K562 (cell line): ENCODE results near the gene RPP25. TPM values are rescaled to one million over a fixed set of nuclear protein-coding genes. Genes with fewer than 3 reads are reported as not detected.
A peak's percentile ranks its signal among the peaks of the same experiment; 100 is the strongest.

Experiments
- CSDE1 ChIP-seq, 2 experiments: fragments of 450-650 bp; IDR thresholded peaks; 2 replicates each; pipeline ENCODE4 v1.6.1; 2016; ENCODE audit warnings: mild to moderate bottlenecking in 1 of 2
- DACH1 ChIP-seq: fragments of 450-650 bp; IDR thresholded peaks from 2 replicates; pipeline ENCODE4 v1.6.1; 2018; ENCODE audit not compliant: partially characterized antibody
- KDM2B ChIP-seq: fragments of 250-450 bp; sonication (Bioruptor Pico); IDR thresholded peaks from 2 replicates; pipeline ENCODE4 v1.8.0; 2021; ENCODE audit warnings: mild to moderate bottlenecking, moderate library complexity
- MTA2 ChIP-seq: fragments of 450-650 bp; IDR thresholded peaks from 2 replicates; pipeline ENCODE4 v1.6.1; 2016; ENCODE audit warnings: low read depth
- ZNF124 ChIP-seq: sonication (generic); formaldehyde crosslinking; IDR thresholded peaks from 2 replicates; pipeline ENCODE4 v1.8.1; 2022; ENCODE audit warnings: missing genetic modification reagents
- ZNF354B ChIP-seq: fragments of 250-450 bp; sonication (Bioruptor Pico); IDR thresholded peaks from 2 replicates; pipeline ENCODE4 v1.4.0; 2020
- polyA plus RNA-seq, 8 experiments: library from polyadenylated mRNA; depleted of rRNA in 4 of 8; stranded (reverse) in 5 of 8; unstranded in 3 of 8; fragments of >200 nt; fragmentation: Nextera tagmentation in 2 of 8; fragmentation: Illumina TruSeq in 1 of 8; extraction: Ambion mirVana in 2 of 8; extraction: Trizol in 1 of 8; gene quantifications; 2 replicates each; pipeline versions ENCODE4 v1.2.1 to v1.2.3, GENCODE V29; 2011 to 2014; ENCODE audit warnings: inconsistent platforms in 1 of 8, missing spikeins in 1 of 8
- total RNA-seq, 7 experiments: library from RNA; depleted of rRNA in 6 of 7; stranded (reverse); fragments of >200 nt in 6 of 7; fragmentation: Illumina TruSeq in 2 of 7; extraction: Trizol in 2 of 7; gene quantifications; 2 replicates each; pipeline versions ENCODE4 v1.2.1 to v1.2.3, GENCODE V29; 2011 to 2021; ENCODE audit warnings: low replicate concordance in 1 of 7
- TF ChIP-seq, protein P1 (sequence below), 2 experiments: fragments of 450-650 bp; formaldehyde crosslinking in 1 of 2; IDR thresholded peaks; 2 replicates each; pipeline versions ENCODE4 v1.4.0 to v1.6.1; 2014 to 2020; ENCODE audit warnings: mild to moderate bottlenecking in 2 of 2, borderline replicate concordance in 1 of 2, low read depth in 1 of 2
- TF ChIP-seq, protein P2 (sequence below): sonication (generic); formaldehyde crosslinking; IDR thresholded peaks from 2 replicates; pipeline ENCODE4 v1.8.0; 2023; ENCODE audit warnings: mild to moderate bottlenecking, missing genetic modification reagents
- TF ChIP-seq, protein P3 (sequence below): fragments of 250-450 bp; sonication (Bioruptor Pico); IDR thresholded peaks from 2 replicates; pipeline ENCODE4 v1.5.0; 2021; ENCODE audit warnings: mild to moderate bottlenecking, borderline replicate concordance
- TF ChIP-seq, protein P4 (sequence below): fragments of 450-650 bp; formaldehyde crosslinking; IDR thresholded peaks from 2 replicates; pipeline ENCODE4 v1.4.0; 2020; ENCODE audit warnings: mild to moderate bottlenecking, moderate library complexity

Gene RPP25
- total and polyA plus RNA-seq, 9 of the 15 experiments (the other 6 are each of a cell fraction or from before 2014, with no cell fraction given), result 1.1 to 12.3 (median 5.6) TPM

DNA sequence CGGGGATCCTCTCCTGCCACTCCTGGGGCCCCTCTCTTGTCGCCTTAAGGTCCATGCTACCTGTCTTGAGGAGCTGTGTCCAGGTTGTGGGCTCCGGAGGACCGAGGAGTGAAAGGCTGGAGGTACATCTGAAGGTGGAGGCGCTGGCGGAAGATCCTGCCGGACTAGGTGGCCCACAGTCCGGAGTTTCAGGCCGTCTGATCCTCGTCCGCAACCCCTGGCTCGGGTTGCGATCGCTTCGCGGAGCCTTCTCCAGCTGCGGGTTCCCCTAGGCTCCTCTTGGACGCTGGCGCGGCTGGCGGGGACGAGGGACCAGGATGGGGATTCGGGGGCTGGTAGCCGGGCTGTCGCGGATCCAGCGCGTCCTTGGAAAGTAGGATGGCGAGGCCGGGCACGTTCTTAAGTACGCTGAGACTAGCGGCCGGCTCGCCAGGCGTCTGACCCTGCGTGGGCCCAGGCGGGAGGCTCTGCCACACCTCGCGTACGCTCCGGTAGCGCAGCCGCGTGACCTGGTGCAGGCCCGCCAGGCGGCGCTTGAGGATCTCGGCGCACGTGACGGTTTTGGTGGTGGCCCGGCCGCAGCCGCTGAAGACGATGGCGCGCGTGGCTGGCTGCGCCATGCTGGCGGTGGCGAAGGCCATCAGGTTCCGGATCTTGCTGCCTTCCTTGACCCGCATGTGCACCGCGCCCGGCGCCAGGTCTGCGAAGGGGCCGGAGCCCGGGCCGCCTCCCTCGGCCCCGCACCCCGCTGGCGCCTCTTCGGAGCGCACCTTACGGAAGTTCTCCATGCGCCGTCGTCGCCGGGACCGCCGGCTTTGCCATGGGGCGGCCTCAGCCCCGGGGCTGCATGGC lies 550 bp downstream of the RPP25 start (continued):
- TF ChIP-seq, protein P1, sequence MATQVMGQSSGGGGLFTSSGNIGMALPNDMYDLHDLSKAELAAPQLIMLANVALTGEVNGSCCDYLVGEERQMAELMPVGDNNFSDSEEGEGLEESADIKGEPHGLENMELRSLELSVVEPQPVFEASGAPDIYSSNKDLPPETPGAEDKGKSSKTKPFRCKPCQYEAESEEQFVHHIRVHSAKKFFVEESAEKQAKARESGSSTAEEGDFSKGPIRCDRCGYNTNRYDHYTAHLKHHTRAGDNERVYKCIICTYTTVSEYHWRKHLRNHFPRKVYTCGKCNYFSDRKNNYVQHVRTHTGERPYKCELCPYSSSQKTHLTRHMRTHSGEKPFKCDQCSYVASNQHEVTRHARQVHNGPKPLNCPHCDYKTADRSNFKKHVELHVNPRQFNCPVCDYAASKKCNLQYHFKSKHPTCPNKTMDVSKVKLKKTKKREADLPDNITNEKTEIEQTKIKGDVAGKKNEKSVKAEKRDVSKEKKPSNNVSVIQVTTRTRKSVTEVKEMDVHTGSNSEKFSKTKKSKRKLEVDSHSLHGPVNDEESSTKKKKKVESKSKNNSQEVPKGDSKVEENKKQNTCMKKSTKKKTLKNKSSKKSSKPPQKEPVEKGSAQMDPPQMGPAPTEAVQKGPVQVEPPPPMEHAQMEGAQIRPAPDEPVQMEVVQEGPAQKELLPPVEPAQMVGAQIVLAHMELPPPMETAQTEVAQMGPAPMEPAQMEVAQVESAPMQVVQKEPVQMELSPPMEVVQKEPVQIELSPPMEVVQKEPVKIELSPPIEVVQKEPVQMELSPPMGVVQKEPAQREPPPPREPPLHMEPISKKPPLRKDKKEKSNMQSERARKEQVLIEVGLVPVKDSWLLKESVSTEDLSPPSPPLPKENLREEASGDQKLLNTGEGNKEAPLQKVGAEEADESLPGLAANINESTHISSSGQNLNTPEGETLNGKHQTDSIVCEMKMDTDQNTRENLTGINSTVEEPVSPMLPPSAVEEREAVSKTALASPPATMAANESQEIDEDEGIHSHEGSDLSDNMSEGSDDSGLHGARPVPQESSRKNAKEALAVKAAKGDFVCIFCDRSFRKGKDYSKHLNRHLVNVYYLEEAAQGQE (IDR thresholded peaks at IDR 0.05; ENCODE audit: borderline replicate concordance), result peak; percentile 74
- TF ChIP-seq, protein P1 (CRISPR knock-in tag; IDR thresholded peaks at IDR 0.05; ENCODE audit: low read depth), result no peak
- TF ChIP-seq CSDE1 (IDR thresholded peaks at IDR 0.05), result no peak
- TF ChIP-seq, protein P2, sequence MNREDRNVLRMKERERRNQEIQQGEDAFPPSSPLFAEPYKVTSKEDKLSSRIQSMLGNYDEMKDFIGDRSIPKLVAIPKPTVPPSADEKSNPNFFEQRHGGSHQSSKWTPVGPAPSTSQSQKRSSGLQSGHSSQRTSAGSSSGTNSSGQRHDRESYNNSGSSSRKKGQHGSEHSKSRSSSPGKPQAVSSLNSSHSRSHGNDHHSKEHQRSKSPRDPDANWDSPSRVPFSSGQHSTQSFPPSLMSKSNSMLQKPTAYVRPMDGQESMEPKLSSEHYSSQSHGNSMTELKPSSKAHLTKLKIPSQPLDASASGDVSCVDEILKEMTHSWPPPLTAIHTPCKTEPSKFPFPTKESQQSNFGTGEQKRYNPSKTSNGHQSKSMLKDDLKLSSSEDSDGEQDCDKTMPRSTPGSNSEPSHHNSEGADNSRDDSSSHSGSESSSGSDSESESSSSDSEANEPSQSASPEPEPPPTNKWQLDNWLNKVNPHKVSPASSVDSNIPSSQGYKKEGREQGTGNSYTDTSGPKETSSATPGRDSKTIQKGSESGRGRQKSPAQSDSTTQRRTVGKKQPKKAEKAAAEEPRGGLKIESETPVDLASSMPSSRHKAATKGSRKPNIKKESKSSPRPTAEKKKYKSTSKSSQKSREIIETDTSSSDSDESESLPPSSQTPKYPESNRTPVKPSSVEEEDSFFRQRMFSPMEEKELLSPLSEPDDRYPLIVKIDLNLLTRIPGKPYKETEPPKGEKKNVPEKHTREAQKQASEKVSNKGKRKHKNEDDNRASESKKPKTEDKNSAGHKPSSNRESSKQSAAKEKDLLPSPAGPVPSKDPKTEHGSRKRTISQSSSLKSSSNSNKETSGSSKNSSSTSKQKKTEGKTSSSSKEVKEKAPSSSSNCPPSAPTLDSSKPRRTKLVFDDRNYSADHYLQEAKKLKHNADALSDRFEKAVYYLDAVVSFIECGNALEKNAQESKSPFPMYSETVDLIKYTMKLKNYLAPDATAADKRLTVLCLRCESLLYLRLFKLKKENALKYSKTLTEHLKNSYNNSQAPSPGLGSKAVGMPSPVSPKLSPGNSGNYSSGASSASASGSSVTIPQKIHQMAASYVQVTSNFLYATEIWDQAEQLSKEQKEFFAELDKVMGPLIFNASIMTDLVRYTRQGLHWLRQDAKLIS (CRISPR knock-in tag), result peak; percentile 98
- TF ChIP-seq MTA2, result no peak
- TF ChIP-seq, protein P3, sequence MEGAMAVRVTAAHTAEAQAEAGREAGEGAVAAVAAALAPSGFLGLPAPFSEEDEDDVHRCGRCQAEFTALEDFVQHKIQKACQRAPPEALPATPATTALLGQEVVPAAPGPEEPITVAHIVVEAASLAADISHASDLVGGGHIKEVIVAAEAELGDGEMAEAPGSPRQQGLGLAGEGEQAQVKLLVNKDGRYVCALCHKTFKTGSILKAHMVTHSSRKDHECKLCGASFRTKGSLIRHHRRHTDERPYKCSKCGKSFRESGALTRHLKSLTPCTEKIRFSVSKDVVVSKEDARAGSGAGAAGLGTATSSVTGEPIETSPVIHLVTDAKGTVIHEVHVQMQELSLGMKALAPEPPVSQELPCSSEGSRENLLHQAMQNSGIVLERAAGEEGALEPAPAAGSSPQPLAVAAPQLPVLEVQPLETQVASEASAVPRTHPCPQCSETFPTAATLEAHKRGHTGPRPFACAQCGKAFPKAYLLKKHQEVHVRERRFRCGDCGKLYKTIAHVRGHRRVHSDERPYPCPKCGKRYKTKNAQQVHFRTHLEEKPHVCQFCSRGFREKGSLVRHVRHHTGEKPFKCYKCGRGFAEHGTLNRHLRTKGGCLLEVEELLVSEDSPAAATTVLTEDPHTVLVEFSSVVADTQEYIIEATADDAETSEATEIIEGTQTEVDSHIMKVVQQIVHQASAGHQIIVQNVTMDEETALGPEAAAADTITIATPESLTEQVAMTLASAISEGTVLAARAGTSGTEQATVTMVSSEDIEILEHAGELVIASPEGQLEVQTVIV (CRISPR knock-in tag), result no peak
- peak; percentile 96 for TF ChIP-seq ZNF124
- TF ChIP-seq, protein P4, sequence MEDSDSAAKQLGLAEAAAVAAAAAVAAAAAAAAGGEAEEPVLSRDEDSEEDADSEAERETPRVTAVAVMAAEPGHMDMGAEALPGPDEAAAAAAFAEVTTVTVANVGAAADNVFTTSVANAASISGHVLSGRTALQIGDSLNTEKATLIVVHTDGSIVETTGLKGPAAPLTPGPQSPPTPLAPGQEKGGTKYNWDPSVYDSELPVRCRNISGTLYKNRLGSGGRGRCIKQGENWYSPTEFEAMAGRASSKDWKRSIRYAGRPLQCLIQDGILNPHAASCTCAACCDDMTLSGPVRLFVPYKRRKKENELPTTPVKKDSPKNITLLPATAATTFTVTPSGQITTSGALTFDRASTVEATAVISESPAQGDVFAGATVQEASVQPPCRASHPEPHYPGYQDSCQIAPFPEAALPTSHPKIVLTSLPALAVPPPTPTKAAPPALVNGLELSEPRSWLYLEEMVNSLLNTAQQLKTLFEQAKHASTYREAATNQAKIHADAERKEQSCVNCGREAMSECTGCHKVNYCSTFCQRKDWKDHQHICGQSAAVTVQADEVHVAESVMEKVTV (CRISPR knock-in tag), result no peak
- no peak for TF ChIP-seq ZNF354B
- TF ChIP-seq DACH1, result no peak
- peak; percentile 96 for TF ChIP-seq KDM2B
